ENCODE measurements around the gene UBE4A.

DNA sequence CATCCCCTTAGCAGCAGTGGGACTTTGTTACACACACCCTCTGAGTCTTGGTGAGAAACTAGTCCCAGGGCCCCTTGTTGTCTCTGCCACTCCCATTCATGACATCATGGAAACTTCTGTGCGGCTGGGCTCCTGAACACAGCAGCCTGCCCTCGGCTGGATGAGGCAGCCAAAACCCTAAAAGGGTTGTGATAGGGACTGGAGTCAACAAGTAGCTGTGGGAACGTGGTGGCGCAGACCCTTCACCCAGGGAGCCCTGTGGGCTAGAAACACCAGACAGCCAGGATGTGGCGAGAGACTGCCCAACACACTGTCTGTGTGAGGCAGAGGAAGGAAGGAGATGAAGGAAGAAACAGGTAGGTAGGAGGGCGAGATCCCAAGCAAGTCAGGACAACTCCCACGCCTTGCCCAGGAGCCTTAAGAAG lies 20.8 kb upstream of the UBE4A start:
- TF ChIP-seq POLR2AphosphoS5 (IDR thresholded peaks at IDR 0.05) = no peak
- TF ChIP-seq, protein P1, sequence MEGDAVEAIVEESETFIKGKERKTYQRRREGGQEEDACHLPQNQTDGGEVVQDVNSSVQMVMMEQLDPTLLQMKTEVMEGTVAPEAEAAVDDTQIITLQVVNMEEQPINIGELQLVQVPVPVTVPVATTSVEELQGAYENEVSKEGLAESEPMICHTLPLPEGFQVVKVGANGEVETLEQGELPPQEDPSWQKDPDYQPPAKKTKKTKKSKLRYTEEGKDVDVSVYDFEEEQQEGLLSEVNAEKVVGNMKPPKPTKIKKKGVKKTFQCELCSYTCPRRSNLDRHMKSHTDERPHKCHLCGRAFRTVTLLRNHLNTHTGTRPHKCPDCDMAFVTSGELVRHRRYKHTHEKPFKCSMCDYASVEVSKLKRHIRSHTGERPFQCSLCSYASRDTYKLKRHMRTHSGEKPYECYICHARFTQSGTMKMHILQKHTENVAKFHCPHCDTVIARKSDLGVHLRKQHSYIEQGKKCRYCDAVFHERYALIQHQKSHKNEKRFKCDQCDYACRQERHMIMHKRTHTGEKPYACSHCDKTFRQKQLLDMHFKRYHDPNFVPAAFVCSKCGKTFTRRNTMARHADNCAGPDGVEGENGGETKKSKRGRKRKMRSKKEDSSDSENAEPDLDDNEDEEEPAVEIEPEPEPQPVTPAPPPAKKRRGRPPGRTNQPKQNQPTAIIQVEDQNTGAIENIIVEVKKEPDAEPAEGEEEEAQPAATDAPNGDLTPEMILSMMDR (IDR thresholded peaks at IDR 0.05) = no peak
- TF ChIP-seq POLR2A (IDR thresholded peaks at IDR 0.05) = no peak
- no peak for TF ChIP-seq EP300 (IDR thresholded peaks at IDR 0.05)
